Activated CD4-positive, alpha-beta memory T cell treated with anti-CD3 and anti-CD28 coated beads, Interleukin-2, amount 10 ng/mL, durations not matched to agents 7 days and 5 days (primary cell): ENCODE results near the gene RETREG1. TPM values are rescaled to one million over a fixed set of nuclear protein-coding genes. Genes with fewer than 3 reads are reported as not detected.
"Not testable (repeated sequence)": the region's sequence is repeated elsewhere in the genome, so short reads cannot be mapped to it uniquely, and the experiment has no call there.

Experiments
- CTCF ChIA-PET: fragments of 350-600 bp; sonication (Branson Sonifier 250); formaldehyde crosslinking; loops from one replicate; lab custom pipeline; 2021; ENCODE audit warnings: antibody characterized with exemption, inconsistent platforms; lab: Charles Lee
- POLR2A ChIA-PET: fragments of 350-600 bp; sonication (Branson Sonifier 250); formaldehyde crosslinking; loops from one replicate; lab custom pipeline; 2021; ENCODE audit warnings: antibody characterized with exemption; lab: Charles Lee
- DNase-seq: peaks from one replicate; pipeline ENCODE4 v3.0.0-alpha.2; 2020
- H3K27ac Mint-ChIP-seq: one replicate; pipeline ENCODE4 v1.8.0; 2021; ENCODE audit warnings: mild to moderate bottlenecking, mixed read lengths
- H3K27me3 Mint-ChIP-seq: one replicate; pipeline ENCODE4 v1.8.0; 2021; ENCODE audit warnings: mixed read lengths
- H3K36me3 Mint-ChIP-seq: one replicate; pipeline ENCODE4 v1.8.0; 2021; ENCODE audit warnings: low read depth, mixed read lengths
- H3K4me1 Mint-ChIP-seq: one replicate; pipeline ENCODE4 v1.8.0; 2021; ENCODE audit warnings: mixed read lengths
- H3K4me3 Mint-ChIP-seq: one replicate; pipeline ENCODE4 v1.8.0; 2021; ENCODE audit warnings: mild to moderate bottlenecking, mixed read lengths
- H3K9me3 Mint-ChIP-seq: one replicate; pipeline ENCODE4 v1.8.0; 2021; ENCODE audit warnings: mixed read lengths
- total RNA-seq, 2 experiments: library from RNA; stranded (reverse); gene quantifications; one replicate each; pipeline ENCODE4 v1.2.3, GENCODE V29; 2021

Gene RETREG1
- total RNA-seq, 2 experiments from 2014 or later, result 15.1 to 17.3 TPM

GRCh38 chr5:16541592-16541991, 75.2 kb downstream of the RETREG1 start:
- H3K4me3 Mint-ChIP-seq, H3K4me1 Mint-ChIP-seq, H3K27me3 Mint-ChIP-seq, DNase-seq, H3K27ac Mint-ChIP-seq, H3K9me3 Mint-ChIP-seq, H3K36me3 Mint-ChIP-seq, CTCF ChIA-PET, POLR2A ChIA-PET: not testable (repeated sequence)

- peaks cover 3% of the 10 kb centered on the region for H3K4me1 Mint-ChIP-seq
- H3K4me3 Mint-ChIP-seq, result no peak overlapping the region
- POLR2A ChIA-PET, result no interaction called here
- CTCF ChIA-PET, result no interaction called here
- no peaks in the 10 kb centered on the region for H3K9me3 Mint-ChIP-seq
- H3K27me3 Mint-ChIP-seq, result no peaks in the 10 kb centered on the region
- no peak overlapping the region for H3K27ac Mint-ChIP-seq
- DNase-seq, result no peak
- no peaks in the 10 kb centered on the region for H3K36me3 Mint-ChIP-seq
Measured at GRCh38 chr5:16540421-16540820, 76.4 kb downstream of the RETREG1 start.

GRCh38 chr5:16539169-16539666, 77.6 kb downstream of the RETREG1 start:
- POLR2A ChIA-PET, result no interaction called here
- peaks cover 3% of the 10 kb centered on the region for H3K4me1 Mint-ChIP-seq
- no peaks in the 10 kb centered on the region for H3K27me3 Mint-ChIP-seq

GRCh38 chr5:16538006-16538405, 78.8 kb downstream of the RETREG1 start:
- Mint-ChIP-seq H3K4me3 (no peak overlapping the region), H3K4me1 (peaks cover 3% of the 10 kb centered on the region), H3K36me3 (no peaks in the 10 kb centered on the region), H3K27ac (no peak overlapping the region), H3K9me3 (no peaks in the 10 kb centered on the region), H3K27me3 (no peaks in the 10 kb centered on the region)
- CTCF ChIA-PET, result no interaction called here
- POLR2A ChIA-PET, result no interaction called here
- DNase-seq, result no peak

More at GRCh38 chr5:16539169-16539666, 77.6 kb downstream of the RETREG1 start:
- CTCF ChIA-PET, result interaction anchor here (0.8 kb wide), 1 partner anchor 12 kb away, joined by 4 read pairs; no protein-coding TSS in a partner anchor
- DNase-seq, result no peak
- Mint-ChIP-seq H3K9me3 (no peaks in the 10 kb centered on the region), H3K36me3 (no peaks in the 10 kb centered on the region), H3K4me3 (no peak overlapping the region), H3K27ac (no peak overlapping the region)

- CTCF ChIA-PET, result interaction anchor here (0.6 kb wide), 1 partner anchor 197 kb away, joined by 3 read pairs; no protein-coding TSS in a partner anchor
- H3K4me1 Mint-ChIP-seq, result peaks cover 3% of the 10 kb centered on the region
- H3K36me3 Mint-ChIP-seq, result no peaks in the 10 kb centered on the region
- POLR2A ChIA-PET, result no interaction called here
- H3K27ac Mint-ChIP-seq, result no peak overlapping the region
- no peak for DNase-seq
- no peaks in the 10 kb centered on the region for H3K27me3 Mint-ChIP-seq
- no peaks in the 10 kb centered on the region for H3K9me3 Mint-ChIP-seq
- H3K4me3 Mint-ChIP-seq, result no peak overlapping the region
Measured at GRCh38 chr5:16536818-16537217, 80.0 kb downstream of the RETREG1 start.

GRCh38 chr5:16536246-16536645, 80.6 kb downstream of the RETREG1 start:
- Mint-ChIP-seq H3K4me1 (peaks cover 3% of the 10 kb centered on the region), H3K36me3 (no peaks in the 10 kb centered on the region), H3K9me3 (no peaks in the 10 kb centered on the region), H3K27ac (no peak overlapping the region), H3K4me3 (no peak overlapping the region), H3K27me3 (no peaks in the 10 kb centered on the region)
- DNase-seq, result no peak
- ChIA-PET POLR2A (no interaction called here), CTCF (no interaction called here)

- Mint-ChIP-seq H3K4me3 (no peak overlapping the region), H3K27me3 (no peaks in the 10 kb centered on the region), H3K9me3 (no peaks in the 10 kb centered on the region), H3K4me1 (no peaks in the 10 kb centered on the region), H3K27ac (no peak overlapping the region), H3K36me3 (no peaks in the 10 kb centered on the region)
- POLR2A ChIA-PET, result no interaction called here
- CTCF ChIA-PET, result no interaction called here
- DNase-seq, result no peak
Measured at GRCh38 chr5:16534280-16534679, 82.5 kb downstream of the RETREG1 start.

GRCh38 chr5:16531063-16531648, 85.6 kb downstream of the RETREG1 start:
- Mint-ChIP-seq H3K4me3 (no peak overlapping the region), H3K27ac (no peak overlapping the region), H3K36me3 (no peaks in the 10 kb centered on the region), H3K27me3 (no peaks in the 10 kb centered on the region), H3K9me3 (no peaks in the 10 kb centered on the region), H3K4me1 (no peaks in the 10 kb centered on the region)
- no peak for DNase-seq
- CTCF ChIA-PET, result interaction anchor here (0.8 kb wide), 1 partner anchor 21 kb away, joined by 3 read pairs; no protein-coding TSS in a partner anchor
- POLR2A ChIA-PET, result no interaction called here

GRCh38 chr5:16529306-16529705, 87.5 kb downstream of the RETREG1 start:
- DNase-seq, result no peak
- Mint-ChIP-seq H3K9me3 (no peaks in the 10 kb centered on the region), H3K27ac (no peak overlapping the region), H3K36me3 (no peaks in the 10 kb centered on the region), H3K4me1 (no peaks in the 10 kb centered on the region), H3K27me3 (no peaks in the 10 kb centered on the region), H3K4me3 (no peak overlapping the region)
- CTCF ChIA-PET, result no interaction called here
- POLR2A ChIA-PET, result no interaction called here

GRCh38 chr5:16528382-16529110, 88.3 kb downstream of the RETREG1 start:
- H3K9me3 Mint-ChIP-seq, result no peaks in the 10 kb centered on the region
- no peak for DNase-seq
- no peak overlapping the region for H3K27ac Mint-ChIP-seq
- H3K27me3 Mint-ChIP-seq, result no peaks in the 10 kb centered on the region
- POLR2A ChIA-PET, result no interaction called here
- CTCF ChIA-PET, result no interaction called here
- peaks cover 5% of the 10 kb centered on the region for H3K4me1 Mint-ChIP-seq
- H3K36me3 Mint-ChIP-seq, result no peaks in the 10 kb centered on the region
- H3K4me3 Mint-ChIP-seq, result no peak overlapping the region

GRCh38 chr5:16525651-16526050, 91.1 kb downstream of the RETREG1 start:
- H3K4me3 Mint-ChIP-seq, result no peak overlapping the region

GRCh38 chr5:16524286-16524685, 92.5 kb downstream of the RETREG1 start:
- no peak overlapping the region for H3K4me3 Mint-ChIP-seq
- no peaks in the 10 kb centered on the region for H3K27me3 Mint-ChIP-seq
- H3K27ac Mint-ChIP-seq, result no peak overlapping the region
- DNase-seq, result no peak
- no peaks in the 10 kb centered on the region for H3K36me3 Mint-ChIP-seq
- POLR2A ChIA-PET, result no interaction called here
- H3K4me1 Mint-ChIP-seq, result peaks cover 12% of the 10 kb centered on the region
- H3K9me3 Mint-ChIP-seq, result no peaks in the 10 kb centered on the region
- CTCF ChIA-PET, result no interaction called here

More at GRCh38 chr5:16525651-16526050, 91.1 kb downstream of the RETREG1 start:
- no peak for DNase-seq
- POLR2A ChIA-PET, result no interaction called here
- no peak overlapping the region for H3K27ac Mint-ChIP-seq
- H3K27me3 Mint-ChIP-seq, result no peaks in the 10 kb centered on the region
- H3K9me3 Mint-ChIP-seq, result no peaks in the 10 kb centered on the region
- H3K4me1 Mint-ChIP-seq, result peaks cover 12% of the 10 kb centered on the region
- H3K36me3 Mint-ChIP-seq, result no peaks in the 10 kb centered on the region
- CTCF ChIA-PET, result no interaction called here

- Mint-ChIP-seq H3K4me1 (peaks cover 12% of the 10 kb centered on the region), H3K4me3 (no peak overlapping the region), H3K27me3 (no peaks in the 10 kb centered on the region), H3K36me3 (no peaks in the 10 kb centered on the region), H3K27ac (no peak overlapping the region), H3K9me3 (no peaks in the 10 kb centered on the region)
- POLR2A ChIA-PET, result no interaction called here
- no peak for DNase-seq
- CTCF ChIA-PET, result no interaction called here
Measured at GRCh38 chr5:16521521-16522483, 95.0 kb downstream of the RETREG1 start.
